ENCODE measurements around the gene ZSWIM5.
"Not testable (repeated sequence)": the region's sequence is repeated elsewhere in the genome, so short reads cannot be mapped to it uniquely, and the experiment has no call there.

Gene ZSWIM5

DNA sequence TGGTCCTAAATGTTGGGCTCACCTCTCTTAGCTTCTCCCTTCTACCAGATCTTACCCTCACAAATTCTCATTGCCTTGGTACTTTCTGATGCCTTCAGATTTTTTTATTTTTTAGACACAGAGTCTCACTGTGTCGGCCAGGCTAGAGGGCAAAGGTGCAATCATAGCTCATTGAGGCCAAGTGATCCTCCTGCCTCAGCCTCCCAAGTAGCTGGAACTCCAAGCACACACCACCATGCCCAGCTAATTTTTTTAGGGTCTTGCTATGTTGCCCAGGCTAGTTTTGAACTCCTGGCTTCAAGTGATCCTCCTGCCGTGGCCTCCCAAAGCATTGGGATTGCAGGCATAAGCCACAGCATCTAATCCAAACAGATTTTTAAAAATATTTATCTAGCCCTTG lies 69.4 kb downstream of the ZSWIM5 start:
- DNase-seq: no peak

DNA sequence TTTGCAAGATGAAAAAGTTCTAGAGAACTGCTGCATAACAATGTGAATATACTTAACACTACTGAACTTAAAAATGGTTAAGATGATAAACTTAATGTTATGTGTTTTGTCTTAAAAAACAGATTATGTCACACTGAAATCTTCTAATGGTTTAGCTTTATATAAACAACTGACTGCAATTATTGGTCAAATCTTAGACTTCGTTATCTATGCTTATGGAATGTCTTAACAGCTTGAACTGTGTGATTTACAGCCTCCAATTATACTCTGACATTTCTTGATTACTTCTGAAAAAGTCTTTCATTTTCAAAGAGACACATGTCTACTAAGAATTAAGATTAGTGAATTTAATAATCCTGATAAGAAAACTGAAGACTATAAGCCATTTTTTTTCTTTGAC lies 71.1 kb downstream of the ZSWIM5 start:
- DNase-seq: no peak

DNA sequence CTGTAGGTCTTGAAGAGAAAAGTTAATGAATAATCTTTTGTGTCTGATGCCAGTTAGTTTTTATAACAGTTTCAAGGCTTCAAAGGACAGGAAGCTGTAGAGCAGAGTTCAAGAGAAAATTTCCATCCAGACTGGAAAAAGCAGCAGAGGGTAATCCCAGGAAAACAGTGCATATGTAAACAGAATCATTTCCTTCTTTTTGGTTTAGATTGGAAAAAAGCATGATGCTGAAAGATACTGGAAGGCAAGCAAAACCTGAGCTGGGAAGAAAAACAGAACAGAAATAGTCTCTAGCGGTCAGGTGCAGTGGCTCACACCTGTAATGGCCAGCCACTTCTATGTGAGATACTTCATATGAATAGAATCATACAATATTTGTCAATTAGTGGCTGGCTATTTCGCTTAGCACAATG lies 71.9 kb downstream of the ZSWIM5 start:
- no peak for DNase-seq

DNA sequence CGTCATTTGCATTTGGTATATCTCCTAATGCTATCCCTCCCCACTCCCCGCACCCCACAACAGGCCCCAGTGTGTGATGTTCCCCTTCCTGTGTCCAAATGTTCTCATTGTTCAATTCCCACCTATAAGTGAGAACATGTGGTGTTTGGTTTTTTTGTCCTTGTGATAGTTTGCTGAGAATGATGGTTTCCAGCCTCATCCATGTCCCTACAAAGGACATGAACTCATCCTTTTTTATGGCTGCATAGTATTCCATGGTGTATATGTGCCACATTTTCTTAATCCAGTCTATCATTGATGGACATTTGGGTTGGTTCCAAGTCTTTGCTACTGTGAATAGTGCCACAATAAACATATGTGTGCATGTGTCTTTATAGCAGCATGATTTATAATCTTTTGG lies 73.7 kb downstream of the ZSWIM5 start:
- DNase-seq: not testable (repeated sequence)

DNA sequence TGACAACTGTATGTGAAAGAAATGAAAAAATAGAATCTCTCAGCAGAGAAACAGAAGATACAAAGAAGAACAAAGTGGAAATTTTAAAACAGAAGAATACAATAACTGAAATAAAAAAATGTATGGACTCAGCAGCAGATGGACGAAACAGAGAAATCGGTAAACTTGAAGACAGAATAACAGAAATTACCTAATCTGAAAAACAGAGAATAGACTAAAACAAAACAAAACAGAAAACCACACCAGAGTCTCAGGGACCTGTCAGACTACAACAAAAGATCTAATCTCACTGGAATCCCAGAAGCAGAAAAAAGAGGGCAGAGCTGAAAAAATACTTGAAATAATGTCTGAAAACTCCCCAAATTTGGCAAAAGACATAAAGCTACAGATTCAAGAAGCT lies 83.0 kb downstream of the ZSWIM5 start:
- no peak for DNase-seq

DNA sequence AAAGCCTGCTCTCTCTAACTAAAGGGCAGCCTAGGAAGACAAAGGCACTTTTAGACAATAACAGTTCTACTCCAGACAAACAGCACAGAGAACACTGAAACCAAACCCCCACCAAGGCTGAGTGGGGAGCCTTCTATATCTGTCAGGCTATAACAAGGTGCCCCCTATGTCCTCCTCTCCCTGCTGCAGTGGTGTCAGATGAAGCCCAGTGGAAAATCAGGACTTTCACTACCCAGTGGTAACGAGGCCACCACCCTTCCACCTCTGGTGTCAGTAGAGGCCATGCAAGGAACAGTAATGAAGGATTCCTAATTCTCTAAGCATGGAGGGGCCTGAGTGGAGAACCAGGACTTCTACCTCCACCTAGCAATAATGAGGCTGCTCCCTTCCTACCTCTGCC lies 83.7 kb downstream of the ZSWIM5 start:
- no peak for DNase-seq

DNA sequence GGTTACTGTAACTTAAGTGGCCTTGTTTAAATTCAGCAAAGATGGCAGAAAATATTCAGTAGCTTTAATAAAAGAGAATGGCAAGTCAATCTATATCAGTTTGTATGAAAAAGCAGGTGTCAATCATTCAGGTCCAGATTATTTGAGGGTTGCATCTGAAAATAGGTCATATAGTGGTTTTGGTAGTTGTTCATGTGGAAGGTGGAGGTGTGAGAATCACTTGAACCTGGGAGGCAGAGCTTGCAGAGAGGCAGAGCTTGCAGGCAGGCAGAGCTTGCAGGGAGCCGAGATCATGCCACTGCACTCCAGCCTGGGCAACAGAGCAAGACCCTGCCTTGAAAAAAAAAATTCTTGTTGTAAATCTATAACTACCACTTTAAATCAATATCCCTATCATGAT lies 88.6 kb downstream of the ZSWIM5 start:
- DNase-seq: no peak

DNA sequence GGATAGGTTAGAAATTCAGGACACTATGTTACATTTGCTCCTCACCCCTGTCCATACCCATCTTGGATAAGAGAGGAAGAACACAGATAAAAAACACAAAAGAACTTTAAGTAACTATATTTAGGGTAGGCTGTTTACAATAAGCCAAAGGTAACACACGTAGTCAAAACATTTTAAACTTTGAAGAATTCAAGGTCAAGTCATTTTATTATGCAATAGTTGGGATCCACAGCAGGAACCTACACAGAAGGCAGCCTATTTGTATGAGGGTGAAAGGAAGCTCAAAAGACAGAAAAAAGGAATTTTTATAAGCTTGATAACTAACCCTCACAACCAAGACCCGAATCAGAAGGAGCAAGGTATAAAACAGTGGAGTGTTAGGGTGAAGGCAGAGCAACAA lies 89.6 kb downstream of the ZSWIM5 start:
- no peak for DNase-seq

DNA sequence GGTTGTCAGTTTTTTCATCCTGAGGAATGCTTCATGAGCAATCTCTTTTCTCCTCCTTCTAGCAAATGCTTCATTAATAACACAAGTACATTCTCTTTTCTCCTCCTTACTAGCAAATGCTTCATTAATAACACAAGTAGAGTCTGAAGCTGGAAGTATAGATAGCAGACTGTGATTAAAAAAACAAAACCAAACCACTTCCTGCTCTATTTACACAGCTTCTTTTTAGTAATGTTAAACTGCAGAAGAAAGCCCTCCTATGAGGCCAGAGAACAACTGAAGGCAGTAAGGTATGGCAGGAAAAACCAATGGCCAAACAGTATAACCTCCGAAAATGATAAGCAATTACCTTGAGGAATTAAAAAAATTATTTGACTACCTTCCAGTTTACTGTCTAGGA lies 90.1 kb downstream of the ZSWIM5 start:
- DNase-seq: no peak

DNA sequence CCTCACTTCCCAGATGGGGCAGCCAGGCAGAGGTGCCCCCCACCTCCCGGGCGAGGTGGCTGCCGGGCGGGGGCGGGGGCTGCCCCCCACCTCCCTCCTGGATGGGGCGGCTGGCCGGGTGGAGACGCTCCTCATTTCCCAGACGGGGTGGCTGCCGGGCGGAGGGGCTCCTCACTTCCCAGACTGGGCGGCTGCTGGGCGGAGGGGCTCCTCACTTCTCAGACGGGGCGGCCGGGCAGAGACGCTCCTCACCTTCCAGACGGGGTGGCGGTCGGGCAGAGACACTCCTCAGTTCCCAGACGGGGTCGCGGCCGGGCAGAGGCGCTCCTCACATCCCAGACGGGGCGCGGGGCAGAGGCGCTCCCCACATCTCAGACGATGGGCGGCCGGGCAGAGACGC lies 91.2 kb downstream of the ZSWIM5 start:
- DNase-seq: not testable (repeated sequence)

DNA sequence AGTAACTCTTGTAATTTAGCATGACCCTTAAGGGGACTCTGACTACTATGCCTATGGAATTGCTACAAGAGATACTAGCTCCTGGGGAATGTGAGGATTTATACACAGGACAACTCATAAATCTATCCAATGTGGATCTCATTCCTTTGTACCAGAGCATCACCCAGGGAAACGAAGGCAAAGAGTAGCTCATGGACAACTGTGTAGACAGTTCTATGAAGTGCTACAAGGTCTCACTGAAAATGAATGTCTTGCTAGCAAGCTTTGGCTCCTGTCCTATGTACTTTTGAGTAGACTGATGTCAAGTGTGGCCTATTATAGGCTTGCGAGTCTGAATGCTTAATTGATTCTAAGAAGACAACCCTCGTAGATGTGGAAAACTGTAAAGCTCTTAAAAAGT lies 93.7 kb downstream of the ZSWIM5 start:
- DNase-seq: no peak

DNA sequence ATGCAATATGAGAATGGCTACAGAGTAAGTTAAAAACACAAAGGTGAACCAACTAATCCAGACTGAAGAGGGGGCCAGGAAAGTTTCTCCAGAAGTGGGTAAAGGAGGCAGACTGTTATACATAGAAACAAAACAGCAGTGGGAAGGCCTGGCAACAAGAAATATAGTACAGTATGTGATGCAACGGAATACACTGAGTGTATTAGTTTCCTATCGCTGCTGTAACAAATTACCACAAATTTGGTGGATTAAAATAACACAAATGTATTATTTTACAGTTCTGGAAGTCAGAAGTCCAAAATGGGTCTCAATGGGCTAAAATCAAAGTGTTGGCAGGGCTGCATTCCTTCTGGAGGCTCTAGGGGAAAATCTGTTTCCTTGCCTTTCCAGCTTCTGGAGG lies 95.2 kb downstream of the ZSWIM5 start:
- DNase-seq: no peak

DNA sequence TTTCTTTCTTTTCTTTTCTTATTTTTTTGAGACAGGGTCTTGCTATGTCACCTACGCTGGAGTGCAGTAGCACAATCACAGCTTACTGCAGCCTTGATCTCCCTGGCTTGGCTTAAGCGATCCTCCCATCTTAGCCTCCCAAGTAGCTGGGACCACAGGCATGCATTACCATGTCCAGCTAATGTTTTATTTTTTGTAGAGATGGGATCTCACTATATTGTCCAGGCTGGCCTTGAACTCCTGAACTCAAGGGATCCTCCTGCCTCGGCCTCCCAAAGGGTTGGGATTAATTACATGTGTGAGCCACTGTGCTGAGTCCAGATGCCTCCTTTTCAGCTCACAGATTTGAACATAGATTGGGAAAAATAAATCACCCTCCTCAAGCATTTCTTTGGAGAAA lies 98.6 kb downstream of the ZSWIM5 start:
- no peak for DNase-seq

DNA sequence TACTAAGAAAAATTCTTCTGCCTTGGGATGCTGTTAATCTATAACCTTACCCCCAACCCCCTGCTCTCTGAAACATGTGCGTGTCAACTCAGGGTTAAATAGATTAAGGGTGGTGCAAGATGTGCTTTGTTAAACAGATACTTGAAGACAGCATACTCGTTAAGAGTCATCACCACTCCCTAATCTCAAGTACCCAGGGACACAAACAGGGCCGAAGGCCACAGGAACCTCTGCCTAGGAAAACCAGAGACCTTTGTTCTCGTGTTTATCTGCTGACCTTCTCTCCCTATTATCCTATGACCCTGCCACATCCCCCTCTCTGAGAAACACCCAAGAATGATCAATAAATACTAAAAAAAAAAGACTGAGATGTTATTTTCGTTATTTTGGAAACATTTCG lies 99.5 kb downstream of the ZSWIM5 start:
- DNase-seq: not testable (repeated sequence)

DNA sequence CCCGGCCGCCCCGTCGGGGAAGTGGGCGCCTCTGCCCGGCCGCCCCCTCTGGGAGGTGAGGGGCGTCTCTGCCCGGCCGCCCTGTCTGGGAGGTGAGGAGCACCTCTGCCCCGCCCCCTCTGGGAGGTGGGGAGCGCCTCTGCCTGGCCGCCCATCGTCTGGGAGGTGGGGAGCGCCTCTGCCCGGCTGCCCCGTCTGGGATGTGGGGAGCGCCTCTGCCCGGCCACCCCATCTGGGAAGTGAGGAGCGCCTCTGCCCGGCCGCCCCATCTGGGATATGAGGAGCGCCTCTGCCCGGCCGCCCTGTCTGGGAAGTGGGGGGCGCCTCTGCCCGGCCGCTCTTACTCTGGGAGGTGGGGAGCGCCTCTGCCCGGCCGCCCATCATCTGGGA lies 100.3 kb downstream of the ZSWIM5 start:
- not testable (repeated sequence) for DNase-seq

DNA sequence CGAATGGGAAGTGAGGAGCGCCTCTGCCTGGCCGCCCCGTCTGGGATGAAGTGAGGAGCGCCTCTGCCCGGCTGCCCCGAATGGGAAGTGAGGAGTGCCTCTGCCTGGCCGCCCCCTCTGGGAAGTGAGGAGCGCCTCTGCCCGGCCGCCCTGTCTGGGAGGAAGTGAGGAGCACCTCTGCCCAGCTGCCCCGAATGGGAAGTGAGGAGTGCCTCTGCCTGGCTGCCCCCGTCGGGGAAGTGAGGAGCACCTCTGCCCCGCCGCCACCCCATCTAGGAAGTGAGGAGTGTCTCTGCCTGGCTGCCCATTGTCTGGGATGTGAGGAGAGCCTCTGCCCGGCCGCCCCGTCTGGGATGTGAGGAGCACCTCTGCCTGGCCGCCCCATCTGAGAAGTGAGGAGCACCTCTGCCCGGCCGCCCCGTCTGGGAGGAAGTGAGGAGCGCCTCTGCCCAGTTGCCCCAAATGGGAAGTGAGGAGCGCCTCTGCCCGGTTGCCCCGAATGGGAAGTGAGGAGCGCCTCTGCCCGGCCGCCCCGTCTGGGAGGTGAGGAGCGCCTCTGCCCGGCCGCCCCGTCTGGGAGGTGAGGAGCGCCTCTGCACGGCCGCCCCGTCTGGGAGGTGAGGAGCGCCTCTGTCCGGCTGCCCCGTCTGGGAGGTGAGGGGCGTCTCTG lies 100.8 kb downstream of the ZSWIM5 start:
- not testable (repeated sequence) for DNase-seq

DNA sequence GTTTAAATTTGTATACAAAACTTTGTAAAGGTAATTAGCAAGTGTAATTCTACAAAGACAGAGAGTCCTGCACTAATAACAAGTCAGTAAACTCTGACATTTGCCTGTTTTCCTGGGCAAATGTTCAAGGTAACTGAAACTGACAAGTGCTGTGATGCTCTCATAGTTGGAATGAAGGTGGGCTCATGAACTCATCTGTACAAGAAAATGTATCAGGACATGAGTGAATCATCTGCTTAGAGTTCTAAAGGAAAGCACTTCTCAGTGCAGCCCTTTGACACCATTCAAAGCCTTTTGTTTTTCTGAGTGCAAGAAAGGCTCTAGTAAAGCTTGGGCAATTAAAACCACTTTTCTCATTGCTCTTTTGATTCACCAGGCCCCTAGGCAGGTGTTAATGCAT lies 102.9 kb downstream of the ZSWIM5 start:
- DNase-seq: no peak

DNA sequence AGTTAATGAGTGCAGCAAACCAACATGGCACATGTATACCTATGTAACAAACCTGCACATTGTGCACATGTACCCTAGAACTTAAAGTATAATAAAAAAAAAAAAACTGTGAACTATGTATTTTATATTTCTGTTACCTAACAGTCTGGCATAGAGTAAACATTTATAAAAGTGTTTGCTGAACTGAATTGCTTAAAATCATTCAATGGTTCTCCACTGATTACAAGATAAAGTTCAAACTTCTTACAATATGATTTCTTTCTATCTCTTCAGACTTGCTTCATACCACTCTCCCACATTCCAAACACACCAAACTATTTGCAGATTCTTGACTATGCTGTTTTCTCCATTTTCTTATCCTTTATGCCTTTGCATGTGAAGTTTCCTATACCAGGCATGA lies 104.5 kb downstream of the ZSWIM5 start:
- DNase-seq: no peak

DNA sequence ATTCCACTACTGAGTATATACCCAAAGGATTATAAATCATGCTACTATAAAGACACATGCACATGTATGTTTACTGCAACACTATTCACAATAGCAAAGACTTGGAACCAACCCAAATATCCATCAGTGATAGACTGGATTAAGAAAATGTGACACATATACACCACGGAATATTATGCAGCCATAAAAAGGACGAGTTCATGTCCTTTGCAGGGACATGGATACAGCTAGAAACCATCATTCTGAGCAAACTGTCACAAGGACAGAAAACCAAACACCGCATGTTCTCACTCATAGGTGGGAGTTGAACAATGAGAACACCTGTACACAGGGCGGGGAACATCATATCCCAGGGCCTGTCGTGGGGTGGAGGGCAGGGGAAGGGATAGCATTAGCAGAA lies 104.9 kb downstream of the ZSWIM5 start:
- not testable (repeated sequence) for DNase-seq

DNA sequence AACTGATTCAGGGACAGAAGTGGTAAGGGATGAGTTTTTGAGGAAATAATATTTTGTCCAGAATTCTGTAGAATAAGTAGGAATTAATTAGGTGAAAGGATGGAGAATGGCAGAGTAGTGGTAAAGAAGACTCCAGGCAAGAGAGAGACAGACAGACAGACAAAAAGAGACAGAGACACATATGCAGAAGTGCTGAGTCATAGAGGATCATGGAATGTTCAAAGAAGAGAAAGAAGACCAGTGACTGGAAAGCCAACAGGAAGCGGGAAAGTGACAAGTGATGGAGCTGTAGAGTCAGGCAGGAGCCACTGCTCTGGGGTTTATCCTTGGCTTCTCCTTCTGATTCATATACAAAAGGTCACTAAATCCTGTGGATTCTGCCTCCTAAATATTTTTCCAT lies 108.5 kb downstream of the ZSWIM5 start:
- no peak for DNase-seq

DNA sequence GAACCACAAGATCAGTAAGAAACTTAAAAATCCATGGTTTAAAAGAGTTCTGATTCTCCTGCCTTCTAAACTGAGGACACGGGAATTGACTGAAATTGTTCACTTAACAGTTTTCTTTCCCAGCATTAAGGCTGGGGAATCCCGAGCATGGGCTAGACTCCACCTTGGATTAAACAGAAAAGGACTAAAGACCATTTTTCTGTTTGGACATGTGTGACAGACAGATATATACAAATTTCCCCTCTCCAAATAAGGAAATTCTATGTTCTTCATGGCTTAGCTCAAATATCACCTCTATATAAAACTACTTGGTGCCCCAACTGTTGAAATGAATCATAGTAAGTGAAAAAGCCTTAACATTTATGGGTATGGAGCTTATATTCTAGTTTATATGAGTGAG lies 109.3 kb downstream of the ZSWIM5 start:
- no peak for DNase-seq

DNA sequence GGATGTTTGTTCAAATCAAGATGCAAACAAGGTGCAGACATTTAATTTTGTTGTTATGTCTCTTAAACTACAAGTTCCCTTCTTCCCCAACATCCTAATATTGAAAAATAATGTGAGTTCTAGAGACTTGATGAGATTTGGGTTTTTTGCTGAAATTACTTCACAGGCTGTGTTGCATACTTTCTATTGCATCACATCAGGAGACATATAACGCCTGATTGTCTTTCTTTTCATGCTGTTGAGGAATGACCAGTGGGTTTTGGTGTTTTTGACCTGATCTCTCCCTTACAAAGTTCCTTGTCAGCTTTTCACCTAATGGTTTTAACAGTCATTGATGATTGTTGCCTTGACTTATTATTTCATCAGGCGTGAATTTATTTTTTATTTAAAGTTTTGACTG lies 111.0 kb downstream of the ZSWIM5 start:
- no peak for DNase-seq

DNA sequence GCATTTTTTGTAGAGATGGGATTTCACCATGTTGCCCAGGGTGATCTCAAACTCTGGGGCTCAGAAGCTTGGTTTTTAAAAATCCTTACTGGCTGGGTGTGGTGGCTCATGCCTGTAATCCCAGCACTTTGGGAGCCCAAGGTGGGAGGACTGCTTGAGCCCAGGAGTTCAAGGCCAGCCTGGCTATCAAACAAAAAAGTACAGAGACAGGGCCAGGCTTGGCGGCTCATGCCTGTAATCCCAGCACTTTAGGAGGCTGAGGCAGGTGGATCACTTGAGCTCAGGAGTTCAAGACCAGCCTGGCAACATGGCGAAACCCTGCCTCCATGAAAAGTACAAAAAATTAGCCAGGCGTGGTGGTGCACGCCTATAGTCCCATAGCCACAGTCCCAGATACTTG lies 112.0 kb downstream of the ZSWIM5 start:
- not testable (repeated sequence) for DNase-seq

DNA sequence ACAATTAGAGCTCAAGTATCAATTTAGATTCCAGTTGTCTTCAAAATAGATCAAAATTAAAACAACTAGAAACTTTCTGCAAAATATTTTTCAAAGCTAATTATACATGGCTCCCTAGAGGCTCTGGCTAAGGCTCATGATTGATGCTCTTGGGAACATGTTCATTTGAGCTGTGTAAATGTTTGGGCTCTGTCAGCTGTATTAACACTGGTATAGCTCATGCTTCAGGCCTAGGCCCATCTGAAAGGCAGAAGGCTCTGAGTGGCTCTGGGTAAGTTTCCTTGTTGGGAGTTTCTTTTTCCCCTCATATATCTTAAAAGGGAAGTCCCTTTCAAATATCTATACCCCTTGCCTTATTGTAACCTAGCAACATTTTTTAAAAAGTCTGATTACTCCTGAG lies 113.1 kb downstream of the ZSWIM5 start:
- DNase-seq: no peak

DNA sequence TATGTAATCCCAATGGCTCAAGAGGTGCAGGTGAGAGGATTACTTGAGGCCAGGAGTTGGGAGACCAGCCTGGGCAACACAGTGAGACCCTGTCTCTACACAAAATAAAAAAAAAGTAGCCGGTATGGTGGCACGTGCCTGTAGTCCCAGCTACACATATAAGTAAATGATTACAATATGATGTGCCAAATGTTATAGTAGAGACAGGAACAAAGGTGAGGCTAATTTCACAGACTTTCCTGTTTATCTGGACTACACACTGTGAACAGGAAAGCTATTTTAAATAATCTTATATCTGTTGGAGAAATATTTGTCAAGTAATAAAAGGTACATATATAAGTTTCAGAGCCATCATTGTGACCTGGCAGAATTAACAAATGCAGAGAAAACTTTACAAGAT lies 116.7 kb downstream of the ZSWIM5 start:
- DNase-seq: no peak

DNA sequence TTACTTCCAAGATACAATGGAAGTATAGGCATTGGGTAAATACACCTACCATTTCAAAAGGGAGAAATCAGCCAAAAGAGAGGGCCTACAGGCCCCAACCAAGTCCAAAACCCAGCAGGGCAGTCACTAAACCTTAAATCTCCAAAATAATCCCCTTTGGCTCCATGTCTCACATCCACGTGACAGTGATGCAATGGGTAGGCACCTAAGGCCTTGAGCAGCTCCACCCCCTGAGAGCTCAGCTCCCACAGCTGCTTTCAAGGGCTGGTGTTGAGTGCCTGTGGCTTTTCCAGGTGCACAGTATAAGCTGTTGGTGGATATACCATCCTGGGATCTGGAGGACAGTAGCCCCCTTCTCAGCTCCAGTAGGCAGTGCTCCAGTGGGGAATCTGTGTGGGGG lies 121.8 kb downstream of the ZSWIM5 start:
- DNase-seq: no peak
